GM12874 (cell line): ENCODE results near the gene KLHL40.

ENCODE experiments used
- TF ChIP-seq, protein P1 (sequence below): IDR thresholded peaks from 2 replicates; pipeline ENCODE4 v1.5.1; 2011; ENCODE audit warnings: low read depth, mild to moderate bottlenecking, control low read depth, low read length, moderate library complexity; ENCODE audit not compliant: insufficient read depth

Gene KLHL40

GRCh38 chr3:42689421-42690014 is 4.2 kb downstream of the KLHL40 start:
- TF ChIP-seq, protein P1, sequence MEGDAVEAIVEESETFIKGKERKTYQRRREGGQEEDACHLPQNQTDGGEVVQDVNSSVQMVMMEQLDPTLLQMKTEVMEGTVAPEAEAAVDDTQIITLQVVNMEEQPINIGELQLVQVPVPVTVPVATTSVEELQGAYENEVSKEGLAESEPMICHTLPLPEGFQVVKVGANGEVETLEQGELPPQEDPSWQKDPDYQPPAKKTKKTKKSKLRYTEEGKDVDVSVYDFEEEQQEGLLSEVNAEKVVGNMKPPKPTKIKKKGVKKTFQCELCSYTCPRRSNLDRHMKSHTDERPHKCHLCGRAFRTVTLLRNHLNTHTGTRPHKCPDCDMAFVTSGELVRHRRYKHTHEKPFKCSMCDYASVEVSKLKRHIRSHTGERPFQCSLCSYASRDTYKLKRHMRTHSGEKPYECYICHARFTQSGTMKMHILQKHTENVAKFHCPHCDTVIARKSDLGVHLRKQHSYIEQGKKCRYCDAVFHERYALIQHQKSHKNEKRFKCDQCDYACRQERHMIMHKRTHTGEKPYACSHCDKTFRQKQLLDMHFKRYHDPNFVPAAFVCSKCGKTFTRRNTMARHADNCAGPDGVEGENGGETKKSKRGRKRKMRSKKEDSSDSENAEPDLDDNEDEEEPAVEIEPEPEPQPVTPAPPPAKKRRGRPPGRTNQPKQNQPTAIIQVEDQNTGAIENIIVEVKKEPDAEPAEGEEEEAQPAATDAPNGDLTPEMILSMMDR: no peak

- TF ChIP-seq, protein P1: no peak
These were observed 4.9 kb downstream of the KLHL40 start for GRCh38 chr3:42690191-42690590.

- TF ChIP-seq, protein P1: no peak
These were observed 5.7 kb downstream of the KLHL40 start for GRCh38 chr3:42690766-42691680.

- TF ChIP-seq, protein P1: no peak
These were observed 6.7 kb downstream of the KLHL40 start for GRCh38 chr3:42691816-42692666.

DNA sequence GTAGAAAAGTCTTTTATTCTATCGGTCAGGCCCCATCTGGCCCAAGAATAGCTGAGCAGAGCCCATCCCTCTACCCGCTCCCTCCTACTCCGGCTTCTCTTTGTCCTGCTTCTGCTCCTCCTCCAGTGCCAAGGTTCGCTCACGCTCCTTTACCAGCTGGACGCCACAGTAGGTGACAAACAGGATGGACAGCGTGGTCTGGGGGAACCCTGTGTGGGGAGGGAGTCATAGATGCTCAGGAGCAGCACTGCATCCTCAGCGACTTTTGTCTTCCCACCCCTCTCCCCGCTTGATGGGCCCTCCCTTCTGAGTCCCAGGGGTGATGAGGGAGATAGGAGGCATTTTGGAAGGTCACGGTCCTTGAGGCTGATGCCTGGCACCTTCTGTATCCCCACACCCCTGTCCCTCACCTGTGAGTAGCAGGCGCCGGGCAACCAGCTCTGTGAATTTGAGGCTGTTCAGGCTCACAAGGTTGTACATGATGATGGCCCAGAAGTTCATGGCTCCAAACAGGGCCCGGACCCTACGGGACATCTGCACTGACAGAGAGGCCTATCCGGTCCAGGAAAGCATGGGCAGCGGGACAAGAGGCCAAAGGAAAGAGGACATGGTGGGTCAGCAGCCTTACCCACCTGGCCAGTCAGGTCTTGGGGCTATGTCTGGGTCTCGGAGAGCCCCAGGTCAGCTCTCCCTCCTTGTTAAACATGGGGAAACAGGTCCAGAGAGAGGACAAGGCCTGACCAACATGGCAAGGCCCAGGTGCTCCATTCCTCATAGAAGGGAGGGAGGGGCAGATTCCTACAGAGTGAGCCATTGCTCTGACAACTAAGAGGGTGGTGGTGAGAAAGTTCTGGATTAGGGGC is 7.6 kb downstream of the KLHL40 start:
- TF ChIP-seq, protein P1: no peak

DNA sequence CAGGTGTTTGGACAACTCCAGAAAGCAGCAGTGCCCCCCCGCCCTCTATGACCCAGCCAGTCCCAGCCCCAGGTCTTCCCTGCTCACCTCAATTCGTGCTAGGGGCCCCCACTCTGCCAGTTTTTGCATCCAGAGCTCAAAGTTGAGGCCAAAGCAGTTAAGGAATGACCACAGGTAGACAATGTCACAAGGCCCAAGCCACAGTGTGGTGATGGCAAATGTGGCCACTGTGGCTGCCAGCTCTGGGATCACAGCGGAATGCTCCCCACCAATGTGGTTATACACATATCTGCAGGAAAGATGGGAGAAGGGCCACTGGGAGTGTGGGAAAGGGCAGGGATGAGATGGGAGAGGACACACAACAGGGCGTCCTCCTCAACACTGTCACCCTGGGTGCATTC is 8.2 kb downstream of the KLHL40 start:
- TF ChIP-seq, protein P1: no peak
